ENCODE data around the gene MRPS7.
"Not testable (repeated sequence)": the region's sequence is repeated elsewhere in the genome, so short reads cannot be mapped to it uniquely, and the experiment has no call there.

- not testable (repeated sequence) for TF ChIP-seq POLR2A, CTCF, POLR2AphosphoS5 (IDR thresholded peaks at IDR 0.05)
Measured at GRCh38 chr17:75280189-75280588, 18.5 kb downstream of the MRPS7 start.

Data from breast epithelium (tissue), 3 donors.